Measurements from ENCODE around the gene E2F4. TPM values are rescaled to one million over a fixed set of nuclear protein-coding genes. Genes with fewer than 3 reads are reported as not detected.
A peak's percentile ranks its signal among the peaks of the same experiment; 100 is the strongest.

Gene E2F4
- total and polyA plus RNA-seq, 9 of the 15 experiments (the other 6 are each of a cell fraction or from before 2014, with no cell fraction given), result 9.7 to 139 (median 106) TPM

DNA sequence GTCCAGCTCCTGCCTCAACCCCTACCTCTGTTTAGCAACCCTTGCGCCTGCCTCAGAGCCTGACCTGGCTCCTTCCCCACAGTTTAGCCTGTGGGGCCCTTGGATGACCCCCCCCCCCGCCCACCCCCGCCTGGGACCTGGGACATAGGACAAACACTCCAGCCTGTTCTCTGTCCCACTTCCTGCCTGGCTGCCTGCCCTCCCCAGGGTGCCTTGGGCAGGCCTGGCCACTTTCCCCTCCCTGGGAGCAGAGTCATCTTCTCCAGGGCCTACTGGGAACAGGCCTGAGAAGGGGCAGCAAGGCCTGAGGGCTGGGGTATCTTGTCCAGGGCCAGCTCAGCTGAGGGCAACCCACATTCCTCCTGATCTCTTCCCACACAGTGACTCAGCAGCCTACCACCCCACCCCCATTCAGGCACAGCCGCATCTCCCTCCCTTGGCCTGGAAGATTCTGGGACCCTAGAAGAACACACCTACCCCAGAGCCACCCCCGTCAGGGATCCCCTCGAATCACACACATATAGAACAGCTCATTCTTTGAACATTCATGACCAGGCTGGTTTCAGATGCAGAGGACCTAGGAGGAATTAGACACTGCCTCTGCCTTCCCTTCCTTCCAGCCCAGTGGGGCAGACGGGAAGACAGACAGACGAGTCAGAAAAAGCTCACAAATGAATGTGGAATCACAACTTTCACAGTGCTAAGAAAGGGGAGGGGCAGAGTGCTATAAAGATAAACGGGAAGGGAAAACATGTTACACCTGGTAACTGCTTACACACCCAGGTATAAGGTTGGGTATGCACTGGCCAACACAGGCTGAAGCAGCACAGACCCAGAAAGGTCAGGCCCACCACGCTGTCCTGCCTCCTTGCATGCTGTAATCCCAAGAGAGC lies 49.3 kb downstream of the E2F4 start (continued):
- 0 out of 2 replicates have a peak, but pooled peaks have one; percentile 46 for TF ChIP-seq ZNF583 (CRISPR knock-in tag; IDR thresholded peaks at IDR 0.05)
- TF ChIP-seq TBL1XR1 (IDR thresholded peaks at IDR 0.05; ENCODE audit: low read length in 2 of 2), result no peak
- no peak for TF ChIP-seq ZNF444 (CRISPR knock-in tag; IDR thresholded peaks at IDR 0.05)
- peak; percentile 46; the same call in 1 of the 2 replicates for TF ChIP-seq CREM (IDR thresholded peaks at IDR 0.05; ENCODE audit: low read depth)
- 0 out of 2 replicates have a peak, but pooled peaks have one; percentile 15 for TF ChIP-seq CBFA2T3 (IDR thresholded peaks at IDR 0.05)
- TF ChIP-seq, protein P1, sequence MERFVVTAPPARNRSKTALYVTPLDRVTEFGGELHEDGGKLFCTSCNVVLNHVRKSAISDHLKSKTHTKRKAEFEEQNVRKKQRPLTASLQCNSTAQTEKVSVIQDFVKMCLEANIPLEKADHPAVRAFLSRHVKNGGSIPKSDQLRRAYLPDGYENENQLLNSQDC (CRISPR knock-in tag; IDR thresholded peaks at IDR 0.05), result no peak
- no peak for TF ChIP-seq PTTG1 (tag; IDR thresholded peaks at IDR 0.05; ENCODE audit: low read depth)
- TF ChIP-seq MCM3 (IDR thresholded peaks at IDR 0.05), result no peak
- TF ChIP-seq ETS2 (tag; IDR thresholded peaks at IDR 0.05; ENCODE audit: borderline replicate concordance, poor library complexity, severe bottlenecking), result no peak
- TF ChIP-seq GTF2A2 (tag; IDR thresholded peaks at IDR 0.05), result no peak
- TF ChIP-seq, protein P2, sequence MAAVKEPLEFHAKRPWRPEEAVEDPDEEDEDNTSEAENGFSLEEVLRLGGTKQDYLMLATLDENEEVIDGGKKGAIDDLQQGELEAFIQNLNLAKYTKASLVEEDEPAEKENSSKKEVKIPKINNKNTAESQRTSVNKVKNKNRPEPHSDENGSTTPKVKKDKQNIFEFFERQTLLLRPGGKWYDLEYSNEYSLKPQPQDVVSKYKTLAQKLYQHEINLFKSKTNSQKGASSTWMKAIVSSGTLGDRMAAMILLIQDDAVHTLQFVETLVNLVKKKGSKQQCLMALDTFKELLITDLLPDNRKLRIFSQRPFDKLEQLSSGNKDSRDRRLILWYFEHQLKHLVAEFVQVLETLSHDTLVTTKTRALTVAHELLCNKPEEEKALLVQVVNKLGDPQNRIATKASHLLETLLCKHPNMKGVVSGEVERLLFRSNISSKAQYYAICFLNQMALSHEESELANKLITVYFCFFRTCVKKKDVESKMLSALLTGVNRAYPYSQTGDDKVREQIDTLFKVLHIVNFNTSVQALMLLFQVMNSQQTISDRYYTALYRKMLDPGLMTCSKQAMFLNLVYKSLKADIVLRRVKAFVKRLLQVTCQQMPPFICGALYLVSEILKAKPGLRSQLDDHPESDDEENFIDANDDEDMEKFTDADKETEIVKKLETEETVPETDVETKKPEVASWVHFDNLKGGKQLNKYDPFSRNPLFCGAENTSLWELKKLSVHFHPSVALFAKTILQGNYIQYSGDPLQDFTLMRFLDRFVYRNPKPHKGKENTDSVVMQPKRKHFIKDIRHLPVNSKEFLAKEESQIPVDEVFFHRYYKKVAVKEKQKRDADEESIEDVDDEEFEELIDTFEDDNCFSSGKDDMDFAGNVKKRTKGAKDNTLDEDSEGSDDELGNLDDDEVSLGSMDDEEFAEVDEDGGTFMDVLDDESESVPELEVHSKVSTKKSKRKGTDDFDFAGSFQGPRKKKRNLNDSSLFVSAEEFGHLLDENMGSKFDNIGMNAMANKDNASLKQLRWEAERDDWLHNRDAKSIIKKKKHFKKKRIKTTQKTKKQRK (IDR thresholded peaks at IDR 0.05; ENCODE audit: borderline replicate concordance, low read depth, low read length), result no peak
- TF ChIP-seq, protein P3, sequence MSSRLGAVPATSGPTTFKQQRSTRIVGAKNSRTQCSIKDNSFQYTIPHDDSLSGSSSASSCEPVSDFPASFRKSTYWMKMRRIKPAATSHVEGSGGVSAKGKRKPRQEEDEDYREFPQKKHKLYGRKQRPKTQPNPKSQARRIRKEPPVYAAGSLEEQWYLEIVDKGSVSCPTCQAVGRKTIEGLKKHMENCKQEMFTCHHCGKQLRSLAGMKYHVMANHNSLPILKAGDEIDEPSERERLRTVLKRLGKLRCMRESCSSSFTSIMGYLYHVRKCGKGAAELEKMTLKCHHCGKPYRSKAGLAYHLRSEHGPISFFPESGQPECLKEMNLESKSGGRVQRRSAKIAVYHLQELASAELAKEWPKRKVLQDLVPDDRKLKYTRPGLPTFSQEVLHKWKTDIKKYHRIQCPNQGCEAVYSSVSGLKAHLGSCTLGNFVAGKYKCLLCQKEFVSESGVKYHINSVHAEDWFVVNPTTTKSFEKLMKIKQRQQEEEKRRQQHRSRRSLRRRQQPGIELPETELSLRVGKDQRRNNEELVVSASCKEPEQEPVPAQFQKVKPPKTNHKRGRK (tag; IDR thresholded peaks at IDR 0.05), result no peak
- no peak for TF ChIP-seq SETDB1 (IDR thresholded peaks at IDR 0.05; ENCODE audit: low read length)
- TF ChIP-seq RFX5 (IDR thresholded peaks at IDR 0.05; ENCODE audit: low read depth, low read length), result no peak
- TF ChIP-seq MYNN (IDR thresholded peaks at IDR 0.05), result peak; percentile 77
- TF ChIP-seq MYNN (CRISPR knock-in tag; IDR thresholded peaks at IDR 0.05), result no peak
- no peak for TF ChIP-seq SMARCA5 (IDR thresholded peaks at IDR 0.05)
- no peak for TF ChIP-seq ZNF766 (CRISPR knock-in tag; conservative IDR thresholded peaks at IDR 0.05)
- TF ChIP-seq, protein P4, sequence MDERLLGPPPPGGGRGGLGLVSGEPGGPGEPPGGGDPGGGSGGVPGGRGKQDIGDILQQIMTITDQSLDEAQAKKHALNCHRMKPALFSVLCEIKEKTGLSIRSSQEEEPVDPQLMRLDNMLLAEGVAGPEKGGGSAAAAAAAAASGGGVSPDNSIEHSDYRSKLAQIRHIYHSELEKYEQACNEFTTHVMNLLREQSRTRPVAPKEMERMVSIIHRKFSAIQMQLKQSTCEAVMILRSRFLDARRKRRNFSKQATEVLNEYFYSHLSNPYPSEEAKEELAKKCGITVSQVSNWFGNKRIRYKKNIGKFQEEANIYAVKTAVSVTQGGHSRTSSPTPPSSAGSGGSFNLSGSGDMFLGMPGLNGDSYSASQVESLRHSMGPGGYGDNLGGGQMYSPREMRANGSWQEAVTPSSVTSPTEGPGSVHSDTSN (CRISPR knock-in tag; IDR thresholded peaks at IDR 0.05; ENCODE audit: low read depth), result no peak
- TF ChIP-seq, protein P4 (tag; conservative IDR thresholded peaks at IDR 0.05; ENCODE audit: low read depth), result no peak
- TF ChIP-seq ZNF184 (CRISPR knock-in tag; IDR thresholded peaks at IDR 0.05), result no peak
- TF ChIP-seq RBM34 (IDR thresholded peaks at IDR 0.05; ENCODE audit: borderline replicate concordance, insufficient read depth, low read length), result no peak
